Hematopoietic multipotent progenitor cell treated with erythropoietin and hydrocortisone succinate and interleukin-3 and kit ligand, for 4 days (in vitro differentiated cells): ENCODE measurements around the gene PDE9A.
"Not testable (repeated sequence)": the region's sequence is repeated elsewhere in the genome, so short reads cannot be mapped to it uniquely, and the experiment has no call there.

Source experiments
- DNase-seq: peaks from one replicate; pipeline ENCODE4 v3.0.0-alpha.2; 2015

The PDE9A gene

DNA sequence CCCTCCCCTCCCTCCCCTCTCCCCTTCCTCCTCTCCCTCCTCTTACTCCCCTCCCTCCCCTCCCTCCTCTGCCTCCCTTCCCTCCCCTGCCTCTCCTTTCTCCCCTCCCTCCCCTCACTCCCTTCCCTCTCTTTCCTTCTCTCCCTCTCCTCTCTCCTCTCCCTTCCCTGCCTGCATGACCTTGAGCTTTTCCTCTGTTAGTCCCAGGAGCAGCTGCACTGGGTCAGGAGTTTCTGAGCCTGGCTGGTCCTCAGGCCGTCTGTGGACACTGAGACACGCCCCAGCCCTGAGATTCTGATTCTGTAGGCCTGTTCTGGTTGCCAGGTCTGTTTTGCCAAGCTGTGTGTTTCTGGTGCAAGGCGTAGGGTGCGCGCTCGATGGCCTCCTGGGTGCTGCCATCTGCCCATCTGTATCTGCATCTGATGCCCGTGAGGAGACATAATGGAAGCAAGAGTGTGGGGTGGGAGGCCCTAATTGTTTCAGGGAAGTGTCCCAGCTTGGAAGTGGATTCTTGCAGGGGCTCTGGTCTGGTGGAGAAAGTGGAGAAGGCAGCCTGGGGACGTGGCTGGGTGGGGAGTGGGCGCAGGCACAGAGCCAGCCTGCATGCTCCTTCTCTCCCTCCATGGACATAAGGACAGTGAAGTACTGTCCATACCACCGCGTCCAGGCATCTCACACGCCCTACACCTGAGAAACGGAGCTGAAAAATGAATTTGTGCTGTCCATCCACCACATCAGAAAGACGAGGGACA lies 128.7 kb downstream of the PDE9A start:
- DNase-seq, result no peak

DNA sequence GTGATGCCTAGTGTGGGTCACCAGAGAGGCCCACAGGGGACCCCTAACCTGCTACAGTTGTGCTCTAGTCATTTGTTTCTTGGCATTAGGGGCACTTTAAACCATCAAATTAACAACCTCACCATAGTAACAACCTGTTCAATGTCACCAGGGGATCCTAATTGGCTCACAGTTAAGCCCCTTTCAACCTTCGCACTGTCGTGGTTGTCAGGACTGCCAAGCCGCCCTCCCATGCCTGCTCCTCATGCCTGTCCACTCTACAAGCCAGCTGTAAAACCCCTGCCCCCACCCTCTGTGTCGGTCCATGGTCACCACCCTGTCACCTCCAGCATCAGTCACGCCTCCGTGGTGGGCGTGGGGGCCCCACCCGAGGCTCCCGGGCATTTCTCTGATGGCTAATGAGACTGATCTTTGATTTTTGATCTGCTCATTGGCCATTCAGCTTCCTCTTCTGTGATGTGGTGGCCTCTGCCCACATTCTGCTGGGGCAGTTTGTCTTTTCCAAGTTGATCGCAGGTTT lies 129.4 kb downstream of the PDE9A start:
- DNase-seq, result no peak

DNA sequence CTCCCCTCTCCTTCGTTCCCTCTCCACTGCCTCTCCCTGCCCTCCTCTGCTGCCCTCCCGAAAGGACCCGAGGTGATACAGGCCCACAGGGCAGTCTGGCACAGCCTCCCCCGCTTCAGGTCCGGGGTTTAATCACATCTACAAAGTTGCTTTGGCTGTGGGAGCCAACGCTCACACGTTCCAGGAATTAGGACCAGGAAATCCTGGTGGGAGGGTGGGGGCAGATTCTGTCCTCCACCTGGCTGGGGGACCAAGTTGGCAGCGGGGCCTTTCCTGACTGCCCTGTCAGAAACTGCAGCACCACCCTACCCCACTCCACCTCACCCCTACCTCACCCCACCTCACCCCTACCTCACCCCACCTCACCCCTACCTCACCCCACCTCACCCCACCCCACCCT lies 130.9 kb downstream of the PDE9A start:
- DNase-seq, result no peak

GRCh38 chr21:42784896-42785451 lies 131.6 kb downstream of the PDE9A start:
- no peak for DNase-seq

DNA sequence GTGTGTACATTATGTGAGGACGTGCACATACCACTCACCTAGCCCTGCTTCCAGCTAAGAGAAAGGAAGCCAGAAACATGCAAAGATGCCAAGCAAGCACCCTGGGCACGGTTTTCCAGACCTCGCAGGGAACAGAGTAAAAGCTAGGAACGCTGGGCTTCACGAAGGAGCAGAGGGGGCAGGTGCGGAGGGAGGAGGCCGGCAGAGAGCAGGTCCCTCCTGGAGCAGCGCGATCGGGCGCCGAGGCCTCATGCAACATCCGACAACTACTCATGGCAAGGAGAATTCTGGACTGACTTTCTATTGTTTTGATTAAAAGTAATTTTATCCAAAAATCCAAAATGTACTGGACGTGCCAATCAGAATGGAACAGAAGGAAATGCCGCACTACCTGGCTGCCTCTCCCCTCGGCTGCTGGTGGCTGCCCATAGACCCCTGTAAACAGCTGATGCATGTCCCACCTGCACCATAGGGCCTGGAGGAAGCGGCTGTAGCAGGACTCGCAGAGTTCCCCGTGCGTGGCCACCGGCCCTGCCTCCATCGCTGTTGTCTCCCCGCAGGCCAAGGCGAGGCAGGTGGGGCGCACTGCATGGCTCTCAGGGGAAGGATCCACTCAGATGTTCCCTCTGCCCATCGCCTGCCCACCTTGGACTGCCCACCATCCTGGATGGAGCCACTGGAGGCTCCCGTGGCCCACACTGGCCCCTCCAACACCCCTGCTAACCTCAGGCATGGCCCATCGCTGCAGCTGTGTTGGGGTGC lies 132.4 kb downstream of the PDE9A start:
- no peak for DNase-seq

- no peak for DNase-seq
Measured at GRCh38 chr21:42786884-42787283, 133.5 kb downstream of the PDE9A start.

- no peak for DNase-seq
Measured at GRCh38 chr21:42787613-42788012, 134.2 kb downstream of the PDE9A start.

GRCh38 chr21:42790520-42791065 lies 137.2 kb downstream of the PDE9A start:
- no peak for DNase-seq

DNA sequence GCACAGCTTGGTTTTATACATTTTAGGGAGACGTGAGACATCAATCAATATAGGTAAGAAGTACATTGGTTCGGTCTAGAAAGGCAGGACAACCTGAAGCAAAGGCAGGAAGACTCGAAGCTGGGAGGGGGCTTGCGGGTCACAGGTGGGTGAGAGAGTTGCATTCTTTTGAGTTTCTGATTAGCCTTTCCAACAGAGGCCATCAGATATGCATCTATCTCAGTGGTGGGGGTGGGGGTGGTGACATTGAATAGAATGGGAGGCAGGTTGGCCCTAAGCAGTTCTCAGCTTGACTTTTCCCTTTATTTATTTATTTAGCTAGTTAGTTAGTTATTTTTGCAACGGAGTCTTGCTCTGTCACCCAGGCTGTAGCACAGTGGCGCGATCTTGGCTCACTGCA lies 140.4 kb downstream of the PDE9A start:
- no peak for DNase-seq

DNA sequence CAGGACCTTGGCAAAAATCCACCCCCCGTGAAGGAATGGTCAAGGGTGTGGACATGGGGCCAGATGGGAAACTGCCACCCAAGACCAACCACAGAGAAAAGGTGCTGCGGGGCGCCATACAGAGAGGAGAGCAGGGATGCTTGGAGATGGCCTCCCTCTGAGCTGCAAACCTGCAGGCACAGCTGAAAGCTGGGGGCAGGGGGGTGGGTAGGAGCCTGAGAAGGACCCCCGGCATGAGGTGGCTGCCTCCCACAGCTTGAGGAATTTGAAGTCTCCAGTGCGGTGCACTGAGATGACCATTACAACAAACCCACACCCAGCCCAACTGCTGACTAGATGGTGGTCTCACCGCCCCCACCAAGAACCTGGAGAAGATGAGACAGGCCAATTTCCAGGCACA lies 141.1 kb downstream of the PDE9A start:
- DNase-seq, result no peak

GRCh38 chr21:42796327-42797062 lies 143.1 kb downstream of the PDE9A start:
- no peak for DNase-seq

- no peak for DNase-seq
Measured at GRCh38 chr21:42797522-42797921, 144.1 kb downstream of the PDE9A start.

- no peak for DNase-seq
Measured at GRCh38 chr21:42798106-42798505, 144.7 kb downstream of the PDE9A start.

GRCh38 chr21:42799516-42799915 lies 146.1 kb downstream of the PDE9A start:
- no peak for DNase-seq

DNA sequence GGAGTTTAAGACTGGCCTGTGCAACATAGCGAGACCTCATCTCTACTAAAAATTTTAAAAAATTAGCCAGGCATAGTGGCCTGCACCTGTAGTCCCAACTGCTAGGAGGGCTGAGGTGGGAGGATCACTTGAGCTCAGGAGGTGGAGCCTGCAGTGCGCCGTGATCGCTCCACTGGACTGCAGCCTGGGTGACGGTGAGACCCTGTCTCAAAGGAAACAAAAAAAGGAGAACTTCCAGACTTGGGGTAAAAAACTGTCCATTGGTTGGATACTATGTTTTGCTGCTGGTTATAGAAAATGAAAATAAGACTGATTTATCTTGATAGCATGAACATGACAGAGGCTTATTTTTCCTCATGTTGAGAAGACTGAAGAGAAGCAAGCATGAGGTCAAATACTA lies 146.5 kb downstream of the PDE9A start:
- DNase-seq, result no peak

- not testable (repeated sequence) for DNase-seq
Measured at GRCh38 chr21:42801616-42802015, 148.2 kb downstream of the PDE9A start.

- DNase-seq, result no peak
Measured at GRCh38 chr21:42806509-42807140, 153.2 kb downstream of the PDE9A start.

- DNase-seq, result not testable (repeated sequence)
Measured at GRCh38 chr21:42807293-42807895, 154.0 kb downstream of the PDE9A start.

DNA sequence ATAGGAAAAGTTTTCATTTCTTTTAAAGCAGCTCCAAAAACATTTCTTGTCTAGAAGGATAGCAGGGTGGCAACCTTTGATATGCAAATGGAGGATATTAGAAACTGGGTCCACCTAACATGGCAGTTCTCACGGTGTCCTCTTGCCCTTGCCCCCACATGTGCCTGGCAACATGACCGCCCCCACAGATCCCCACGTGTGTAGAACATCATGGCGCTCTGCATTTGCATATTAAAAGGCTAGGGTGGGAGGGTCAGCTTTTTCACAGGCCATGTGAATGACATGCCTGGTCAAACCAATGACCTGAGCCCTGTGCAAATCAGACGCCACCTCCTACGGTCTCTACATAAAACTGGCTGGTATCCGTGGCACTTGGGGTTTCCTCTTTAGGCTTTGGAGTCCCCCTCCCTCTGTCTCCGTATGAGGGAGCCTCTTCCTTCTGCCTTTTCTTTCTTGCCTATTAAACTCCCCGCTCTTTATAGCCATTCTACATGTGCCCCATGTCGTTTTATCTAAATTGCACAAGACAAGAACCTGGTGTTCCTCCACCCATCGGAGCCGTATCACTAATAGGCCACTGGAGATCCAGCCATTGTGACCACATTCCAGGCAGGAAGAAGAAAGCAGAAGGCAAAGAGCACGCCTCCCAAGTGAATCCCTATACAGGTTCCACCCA lies 154.7 kb downstream of the PDE9A start:
- DNase-seq, result peak; percentile 38

GRCh38 chr21:42809171-42809570 lies 155.8 kb downstream of the PDE9A start:
- no peak for DNase-seq
